CD4-positive, CD25-positive, alpha-beta regulatory T cell (primary cell): ENCODE measurements around the gene P2RX2. TPM values are rescaled to one million over a fixed set of nuclear protein-coding genes. Genes with fewer than 3 reads are reported as not detected.
A peak's percentile ranks its signal among the peaks of the same experiment; 100 is the strongest.

Experiments used
- ATAC-seq, 2 donors: fragments of 150-1000 bp; cut with Tn5 transposase; one replicate each; pipeline ENCODE4 v1.10.0; 2021; ENCODE audit warnings: low read depth in 2 of 2, moderate number of reproducible peaks in 2 of 2, moderate library complexity in 1 of 2
- DNase-seq, 3 donors: peaks; one replicate each; pipeline versions ENCODE4 v3.0.0 to v3.0.0-alpha.2; 2012 to 2022; ENCODE audit warnings: mixed read lengths in 1 of 3
- H3K27ac ChIP-seq: one replicate; pipeline ENCODE4 v1.7.0; 2013; ENCODE audit warnings: mild to moderate bottlenecking, low read length; ENCODE audit not compliant: insufficient read depth, poor library complexity, severe bottlenecking
- H3K27me3 ChIP-seq: one replicate; pipeline ENCODE4 v1.7.0; 2013; ENCODE audit warnings: low read length; ENCODE audit not compliant: control insufficient read depth, insufficient read depth
- H3K36me3 ChIP-seq: one replicate; pipeline ENCODE4 v1.7.0; 2013; ENCODE audit warnings: mild to moderate bottlenecking, low read length, moderate library complexity; ENCODE audit not compliant: control insufficient read depth, insufficient read depth
- H3K4me1 ChIP-seq: 2 replicates; pipeline ENCODE4 v1.7.0; 2013; ENCODE audit warnings: mild to moderate bottlenecking, low read length; ENCODE audit not compliant: insufficient read depth, control insufficient read depth, poor library complexity, severe bottlenecking
- H3K4me3 ChIP-seq: one replicate; pipeline ENCODE4 v1.7.0; 2013; ENCODE audit warnings: low read depth, mild to moderate bottlenecking, low read length, moderate library complexity
- H3K9me3 ChIP-seq, 2 experiments: 1 replicate in 1 of 2; 2 replicates in 1 of 2; pipeline ENCODE4 v1.7.0; 2013; ENCODE audit warnings: low read length in 2 of 2, mild to moderate bottlenecking in 1 of 2, moderate library complexity in 1 of 2; ENCODE audit not compliant: control insufficient read depth in 2 of 2
- H3K27ac Mint-ChIP-seq, 3 donors: one replicate each; pipeline ENCODE4 v1.8.0; 2020 to 2022; ENCODE audit warnings: mild to moderate bottlenecking in 3 of 3, mixed read lengths in 3 of 3, moderate library complexity in 2 of 3
- H3K27me3 Mint-ChIP-seq: one replicate; pipeline ENCODE4 v1.8.0; 2022; ENCODE audit warnings: mild to moderate bottlenecking, mixed read lengths
- H3K36me3 Mint-ChIP-seq: one replicate; pipeline ENCODE4 v1.8.0; 2020; ENCODE audit warnings: mixed read lengths
- H3K4me1 Mint-ChIP-seq, 4 donors: one replicate each; pipeline ENCODE4 v1.8.0; 2020 to 2022; ENCODE audit warnings: mixed read lengths in 4 of 4, mild to moderate bottlenecking in 1 of 4
- H3K4me3 Mint-ChIP-seq, 4 donors: one replicate each; pipeline ENCODE4 v1.8.0; 2020 to 2022; ENCODE audit warnings: mild to moderate bottlenecking in 4 of 4, mixed read lengths in 4 of 4, moderate library complexity in 3 of 4
- H3K9me3 Mint-ChIP-seq, 7 donors: one replicate each; pipeline ENCODE4 v1.8.0; 2020 to 2022; ENCODE audit warnings: mixed read lengths in 7 of 7, mild to moderate bottlenecking in 3 of 7, moderate library complexity in 2 of 7
- polyA plus RNA-seq, 4 donors: library from polyadenylated mRNA; unstranded; fragments of 300-500 nt; fragmentation: Illumina TruSeq; gene quantifications; one replicate each; pipeline ENCODE4 v1.2.3, GENCODE V29; 2021
- total RNA-seq: library from RNA; stranded (reverse); gene quantifications from one replicate; pipeline ENCODE4 v1.2.3, GENCODE V29; 2022

P2RX2 gene
- total and polyA plus RNA-seq, 5 donors from 2014 or later, result not detected

DNA sequence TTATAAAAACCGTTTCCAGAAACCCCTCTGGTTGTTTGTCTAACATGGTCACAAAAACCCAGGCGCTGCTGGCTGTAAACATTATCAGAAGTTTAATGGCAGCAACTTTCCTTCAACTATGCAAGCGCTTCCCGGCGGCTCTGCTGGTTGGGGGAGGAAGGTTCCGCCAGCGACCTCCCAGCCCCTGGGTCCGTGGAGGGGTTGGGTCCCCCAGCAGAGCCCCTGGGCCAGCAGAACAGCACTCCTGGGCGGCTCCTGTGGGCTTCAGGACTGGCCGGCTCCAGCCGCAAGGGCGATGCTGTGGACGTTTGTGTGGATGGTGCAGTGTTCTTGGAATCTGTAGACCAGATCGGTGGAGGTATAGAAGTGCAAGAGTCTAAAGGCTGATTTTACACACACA, 34.1 kb upstream of the P2RX2 start:
- no peaks in the 10 kb centered on the region for H3K27me3 ChIP-seq
- peaks cover 4% of the 10 kb centered on the region for H3K36me3 ChIP-seq
- Mint-ChIP-seq H3K9me3 (peaks cover 0 to 1% (median 0%) of the 10 kb centered on the region in 7 donors), H3K36me3 (peaks cover 7% of the 10 kb centered on the region), H3K27me3 (no peaks in the 10 kb centered on the region), H3K27ac (no peak overlapping the region), H3K4me3 (no peak overlapping the region), H3K4me1 (no peaks in the 10 kb centered on the region)
- H3K4me1 ChIP-seq, result no peaks in the 10 kb centered on the region
- DNase-seq, result no peak
- H3K27ac ChIP-seq, result no peak overlapping the region
- no peaks in the 10 kb centered on the region for H3K9me3 ChIP-seq
- H3K4me3 ChIP-seq, result no peak overlapping the region
- ATAC-seq, result no peak

- no peaks in the 10 kb centered on the region for H3K27me3 ChIP-seq
- no peak overlapping the region for H3K4me3 ChIP-seq
- H3K4me1 ChIP-seq, result no peaks in the 10 kb centered on the region
- no peaks in the 10 kb centered on the region for H3K9me3 ChIP-seq
- Mint-ChIP-seq H3K4me1 (no peaks in the 10 kb centered on the region), H3K4me3 (no peak overlapping the region), H3K27me3 (no peaks in the 10 kb centered on the region), H3K9me3 (peaks cover 0 to 1% (median 0%) of the 10 kb centered on the region in 7 donors), H3K27ac (no peak overlapping the region), H3K36me3 (peaks cover 4% of the 10 kb centered on the region)
- H3K27ac ChIP-seq, result no peak overlapping the region
- no peak for DNase-seq
- ATAC-seq, result no peak
- H3K36me3 ChIP-seq, result no peaks in the 10 kb centered on the region
Observed at GRCh38 chr12:132585177-132585576, 33.4 kb upstream of the P2RX2 start.

DNA sequence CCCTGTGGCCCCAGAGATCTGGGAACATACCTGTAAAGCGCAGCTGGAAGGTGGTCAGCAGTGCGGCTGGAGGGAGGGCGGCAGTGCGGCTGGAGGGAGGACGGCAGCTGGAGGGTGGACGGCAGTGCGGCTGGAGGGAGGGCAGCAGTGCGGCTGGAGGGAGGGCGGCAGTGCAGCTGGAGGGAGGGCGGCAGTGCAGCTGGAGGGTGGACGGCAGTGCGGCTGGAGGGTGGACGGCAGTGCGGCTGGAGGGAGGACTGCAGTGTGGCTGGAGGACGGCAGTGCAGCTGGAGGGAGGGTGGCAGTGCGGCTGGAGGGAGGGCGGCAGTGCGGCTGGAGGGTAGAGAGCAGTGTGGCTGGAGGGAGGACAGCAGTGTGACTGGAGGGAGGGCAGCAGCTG, 31.6 kb upstream of the P2RX2 start:
- no peak overlapping the region for H3K27ac ChIP-seq
- Mint-ChIP-seq H3K4me1 (no peaks in the 10 kb centered on the region), H3K27me3 (no peaks in the 10 kb centered on the region), H3K36me3 (peaks cover 4% of the 10 kb centered on the region), H3K27ac (no peak overlapping the region), H3K4me3 (no peak overlapping the region), H3K9me3 (peaks cover 0 to 1% (median 0%) of the 10 kb centered on the region in 7 donors)
- H3K4me1 ChIP-seq, result no peaks in the 10 kb centered on the region
- no peaks in the 10 kb centered on the region for H3K27me3 ChIP-seq
- H3K4me3 ChIP-seq, result no peak overlapping the region
- DNase-seq (no peak), ATAC-seq (no peak)
- no peaks in the 10 kb centered on the region for H3K9me3 ChIP-seq
- H3K36me3 ChIP-seq, result no peaks in the 10 kb centered on the region

DNA sequence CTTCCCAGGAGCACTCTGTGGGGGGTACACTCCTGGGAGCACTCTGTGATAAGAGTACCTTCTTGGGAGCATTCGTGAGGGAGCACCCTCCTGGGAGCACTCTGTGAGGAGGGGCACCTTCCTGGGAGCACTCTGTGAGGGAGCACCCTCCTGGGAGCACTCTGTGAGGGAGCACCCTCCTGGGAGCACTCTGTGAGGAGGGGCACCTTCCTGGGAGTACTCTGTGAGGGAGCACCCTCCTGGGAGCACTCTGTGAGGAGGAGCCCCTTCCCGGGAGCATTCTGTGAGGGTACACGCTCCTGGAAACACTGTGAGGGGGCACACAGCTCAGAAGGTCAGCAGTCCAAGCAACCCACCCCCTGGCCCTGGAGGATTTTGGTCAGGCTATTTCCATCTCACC, 30.8 kb upstream of the P2RX2 start:
- Histone ChIP-seq H3K27ac (no peak overlapping the region), H3K36me3 (no peaks in the 10 kb centered on the region), H3K4me3 (no peak overlapping the region), H3K4me1 (no peaks in the 10 kb centered on the region), H3K9me3 (no peaks in the 10 kb centered on the region), H3K27me3 (no peaks in the 10 kb centered on the region)
- Mint-ChIP-seq H3K4me3 (peak overlapping the region in 1 of 4 donors; percentile 21), H3K27ac (no peak overlapping the region), H3K4me1 (no peaks in the 10 kb centered on the region), H3K27me3 (no peaks in the 10 kb centered on the region), H3K36me3 (peaks cover 4% of the 10 kb centered on the region), H3K9me3 (peaks cover 0 to 1% (median 0%) of the 10 kb centered on the region in 7 donors)
- ATAC-seq (no peak), DNase-seq (no peak)

- peaks cover 4% of the 10 kb centered on the region for H3K36me3 Mint-ChIP-seq
- no peaks in the 10 kb centered on the region for H3K36me3 ChIP-seq
- H3K4me1 ChIP-seq, result no peaks in the 10 kb centered on the region
- H3K27me3 Mint-ChIP-seq, result no peaks in the 10 kb centered on the region
- no peak overlapping the region for H3K27ac ChIP-seq
- H3K4me1 Mint-ChIP-seq, result no peaks in the 10 kb centered on the region
- H3K4me3 Mint-ChIP-seq, result peak overlapping the region in 1 of 4 donors; percentile 21
- H3K27ac Mint-ChIP-seq, result no peak overlapping the region
- peaks cover 0 to 1% (median 0%) of the 10 kb centered on the region in 7 donors for H3K9me3 Mint-ChIP-seq
- H3K27me3 ChIP-seq, result no peaks in the 10 kb centered on the region
- DNase-seq (no peak), ATAC-seq (no peak)
- no peak overlapping the region for H3K4me3 ChIP-seq
- H3K9me3 ChIP-seq, result no peaks in the 10 kb centered on the region
Observed at GRCh38 chr12:132588319-132588718, 30.3 kb upstream of the P2RX2 start.

DNA sequence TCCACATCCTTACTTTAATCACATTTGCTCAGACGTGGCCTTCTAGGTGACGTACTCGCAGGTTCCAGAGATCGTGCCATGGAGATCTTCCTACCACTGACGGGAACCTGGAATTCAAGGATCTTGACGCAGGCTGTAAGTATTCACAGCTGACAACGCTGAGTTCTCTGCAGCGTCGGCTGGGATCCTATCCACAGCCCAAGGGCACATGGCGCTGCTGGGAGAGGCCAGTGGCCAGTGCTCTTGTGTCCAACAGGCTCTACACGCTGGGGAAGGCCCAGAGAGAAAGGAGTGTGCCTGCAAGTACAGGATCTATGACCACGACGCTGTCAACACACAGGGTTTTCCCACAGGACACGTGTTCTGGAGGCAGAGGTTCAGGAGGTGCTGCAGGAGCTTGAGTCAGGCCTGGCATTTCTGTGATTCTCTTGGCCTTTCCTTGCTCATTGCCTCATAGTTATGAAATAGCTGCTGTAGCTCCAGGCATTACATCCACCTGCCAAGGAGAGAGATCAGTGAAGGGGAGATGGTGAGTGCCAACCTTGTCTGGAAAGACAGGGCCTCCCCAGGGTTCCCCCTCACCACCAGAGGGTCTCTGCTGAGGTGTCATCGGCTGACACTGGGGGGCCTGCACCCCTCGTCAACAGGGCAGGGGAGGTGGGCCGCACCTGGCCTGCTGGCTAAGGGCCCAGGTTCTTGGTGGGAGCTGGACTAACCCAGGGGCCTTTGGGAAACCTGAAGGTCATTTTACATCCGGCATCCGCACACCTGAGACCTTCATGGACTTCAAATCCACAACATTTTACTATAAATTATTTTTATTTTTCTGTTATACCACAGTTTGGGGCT, 29.5 kb upstream of the P2RX2 start:
- Mint-ChIP-seq H3K36me3 (no peaks in the 10 kb centered on the region), H3K27me3 (no peaks in the 10 kb centered on the region)

GRCh38 chr12:132591107-132591935, 27.3 kb upstream of the P2RX2 start:
- ATAC-seq (no peak), DNase-seq (no peak)
- Histone ChIP-seq H3K4me3 (no peak overlapping the region), H3K27ac (no peak overlapping the region), H3K9me3 (no peaks in the 10 kb centered on the region), H3K4me1 (no peaks in the 10 kb centered on the region), H3K36me3 (no peaks in the 10 kb centered on the region), H3K27me3 (no peaks in the 10 kb centered on the region)
- Mint-ChIP-seq H3K4me3 (no peak overlapping the region), H3K27me3 (no peaks in the 10 kb centered on the region), H3K4me1 (peaks cover 0 to 4% (median 1%) of the 10 kb centered on the region in 4 donors), H3K27ac (no peak overlapping the region), H3K9me3 (peaks cover 0 to 2% (median 0%) of the 10 kb centered on the region in 7 donors), H3K36me3 (no peaks in the 10 kb centered on the region)

More for the DNA sequence above, 29.5 kb upstream of the P2RX2 start:
- no peak overlapping the region for H3K27ac ChIP-seq
- H3K27me3 ChIP-seq, result no peaks in the 10 kb centered on the region
- ATAC-seq (no peak), DNase-seq (no peak)
- no peak overlapping the region for H3K4me3 Mint-ChIP-seq
- H3K9me3 ChIP-seq, result no peaks in the 10 kb centered on the region
- H3K4me1 Mint-ChIP-seq, result peaks cover 0 to 4% (median 1%) of the 10 kb centered on the region in 4 donors
- no peaks in the 10 kb centered on the region for H3K4me1 ChIP-seq
- H3K4me3 ChIP-seq, result no peak overlapping the region
- no peak overlapping the region for H3K27ac Mint-ChIP-seq
- no peaks in the 10 kb centered on the region for H3K36me3 ChIP-seq
- peaks cover 0 to 2% (median 0%) of the 10 kb centered on the region in 7 donors for H3K9me3 Mint-ChIP-seq
